HG03439 (cell line): ENCODE results near the gene SLC16A8.

Source experiments
- ATAC-seq: cut with Tn5 transposase; IDR thresholded peaks from one replicate; pipeline ENCODE4 v1.9.1; 2021; ENCODE audit warnings: mild to moderate bottlenecking, moderate library complexity; ENCODE audit not compliant: unreplicated experiment

Gene SLC16A8

GRCh38 chr22:38031491-38031890 is 52.5 kb downstream of the SLC16A8 start:
- no peak for ATAC-seq

GRCh38 chr22:38030311-38031133 is 53.5 kb downstream of the SLC16A8 start:
- ATAC-seq: no peak

GRCh38 chr22:38029901-38030300 is 54.1 kb downstream of the SLC16A8 start:
- ATAC-seq: no peak

- ATAC-seq: no peak
Measured at GRCh38 chr22:38029370-38029769, 54.6 kb downstream of the SLC16A8 start.

GRCh38 chr22:38028344-38029130 is 55.4 kb downstream of the SLC16A8 start:
- no peak for ATAC-seq
